Nasal cavity respiratory epithelium epithelial cell of viscerocranial mucosa (primary cell): ENCODE data around the gene MAPK8IP1. TPM values are rescaled to one million over a fixed set of nuclear protein-coding genes. Genes with fewer than 3 reads are reported as not detected.

Experiments
- total RNA-seq: library from RNA; depleted of rRNA; stranded (reverse); fragments of >200 nt; gene quantifications from 2 replicates; pipeline ENCODE4 v1.2.3, GENCODE V29; 2014

The MAPK8IP1 gene
- total RNA-seq, result 0.34 and 0.85 TPM in 2 replicates

DNA sequence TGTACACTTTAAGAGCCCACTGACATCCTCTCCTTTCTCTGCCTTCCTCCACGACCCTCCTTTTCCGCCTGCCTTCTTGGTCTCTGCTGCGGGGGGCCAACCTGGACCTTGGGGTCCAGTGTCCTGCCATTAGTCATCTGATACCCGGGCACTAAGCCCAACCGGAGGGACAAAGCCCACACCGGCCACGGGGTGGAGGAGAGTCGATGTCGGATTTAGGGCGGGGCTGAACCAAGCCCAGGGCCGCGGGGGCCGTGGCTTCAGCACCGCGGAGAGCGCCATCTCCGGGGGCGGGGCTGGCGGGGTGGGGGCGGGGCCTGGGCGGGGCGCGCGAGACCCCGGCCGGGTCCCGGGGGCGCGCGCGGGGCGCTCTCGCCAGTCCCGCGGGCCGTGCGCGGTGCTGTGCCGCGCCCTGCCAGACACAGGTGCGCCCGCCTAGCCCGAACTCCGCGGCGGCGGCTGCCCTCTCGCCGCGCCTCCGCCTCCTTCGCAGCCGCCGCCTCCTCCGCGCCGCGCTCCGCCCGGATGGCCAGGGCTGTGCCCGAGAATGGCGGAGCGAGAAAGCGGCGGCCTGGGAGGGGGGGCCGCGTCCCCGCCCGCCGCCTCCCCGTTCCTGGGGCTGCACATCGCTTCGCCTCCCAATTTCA, at the start of gene MAPK8IP1:
Gene MAPK8IP1, plus strand, starts transcription at position 378 of the 647 bp plus-strand sequence. Its CDS starts 170 bp downstream, at position 548.

DNA sequence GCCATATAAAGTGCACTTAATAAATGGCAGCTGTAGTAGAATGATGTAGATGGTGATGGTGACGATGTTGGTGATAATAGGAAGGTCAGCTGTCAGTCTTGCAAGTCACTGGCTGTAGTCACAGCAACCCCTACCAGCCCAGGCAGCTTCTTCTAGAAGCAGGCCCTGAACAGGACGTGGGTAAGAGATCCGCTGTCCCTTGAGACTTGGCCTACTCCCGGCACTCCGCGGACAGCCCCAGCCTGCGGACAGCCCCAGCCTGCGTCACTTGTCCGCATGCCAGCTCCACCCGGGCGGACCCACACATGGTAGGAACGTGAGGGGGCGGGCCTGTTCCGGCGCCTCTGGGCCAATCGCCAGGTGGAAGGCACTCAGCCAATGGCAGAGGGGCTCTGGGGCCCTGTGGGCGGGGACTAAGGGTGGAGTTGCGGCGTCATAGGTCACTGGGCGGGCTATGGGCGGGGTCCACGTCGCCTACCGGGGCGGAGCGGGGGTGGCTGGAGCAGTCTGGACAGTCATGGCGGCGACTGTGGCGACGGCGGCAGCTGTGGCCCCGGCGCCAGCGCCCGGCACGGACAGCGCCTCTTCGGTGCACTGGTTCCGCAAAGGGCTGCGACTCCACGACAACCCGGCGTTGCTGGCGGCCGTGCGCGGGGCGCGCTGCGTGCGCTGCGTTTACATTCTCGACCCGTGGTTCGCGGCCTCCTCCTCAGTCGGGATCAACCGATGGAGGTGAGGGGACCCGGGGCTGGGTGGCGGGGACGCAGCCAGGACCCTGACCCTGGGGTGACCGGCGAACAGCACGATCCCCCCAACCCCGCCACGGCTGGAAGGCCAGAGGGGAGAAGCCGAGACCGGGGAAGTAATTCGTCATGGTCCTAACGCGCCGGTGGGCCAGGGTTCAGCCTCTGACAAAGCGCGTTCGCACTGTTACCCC, 38.2 kb upstream of the MAPK8IP1 start, which contains the start of gene CRY2:
Gene CRY2, plus strand, starts transcription at position 502 of the 937 bp plus-strand sequence. Its CDS starts 16 bp downstream, at position 518.

DNA sequence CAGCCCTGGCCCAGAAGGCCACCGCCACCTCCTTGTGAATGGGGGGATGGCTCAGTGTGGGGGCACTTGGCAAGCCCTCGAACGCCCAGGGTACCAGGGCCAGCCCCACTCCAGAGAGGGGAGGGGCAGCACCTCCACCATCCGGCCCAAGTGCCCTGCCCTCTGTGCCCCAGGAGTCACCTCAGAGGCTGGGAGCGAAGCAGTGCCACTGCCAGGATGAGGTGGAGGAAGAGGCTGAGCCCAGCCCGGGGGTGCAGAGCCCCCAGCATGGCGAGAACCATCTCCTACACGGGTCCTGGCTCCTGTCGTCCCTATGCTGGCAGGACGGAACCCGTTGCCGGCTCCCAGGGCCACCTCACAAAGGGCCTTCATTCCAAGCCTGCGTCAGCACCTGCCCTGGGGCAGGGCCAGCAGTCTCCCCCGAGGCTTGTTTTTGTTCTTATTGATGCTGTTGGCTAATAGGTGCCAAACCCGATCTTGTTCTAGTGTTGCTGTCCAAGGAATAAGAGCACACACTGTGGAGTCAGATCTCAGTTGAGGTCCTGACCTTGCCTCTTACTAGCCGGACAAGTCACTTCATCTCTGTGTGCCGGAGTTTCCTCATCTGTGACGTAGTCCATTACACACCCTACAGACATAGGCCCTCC, 21.6 kb downstream of the MAPK8IP1 start, which contains the start of gene FREY1:
Gene FREY1, minus strand, starts transcription at position 307 of the 647 bp plus-strand sequence. Its CDS starts 26 bp downstream, at position 281.

DNA sequence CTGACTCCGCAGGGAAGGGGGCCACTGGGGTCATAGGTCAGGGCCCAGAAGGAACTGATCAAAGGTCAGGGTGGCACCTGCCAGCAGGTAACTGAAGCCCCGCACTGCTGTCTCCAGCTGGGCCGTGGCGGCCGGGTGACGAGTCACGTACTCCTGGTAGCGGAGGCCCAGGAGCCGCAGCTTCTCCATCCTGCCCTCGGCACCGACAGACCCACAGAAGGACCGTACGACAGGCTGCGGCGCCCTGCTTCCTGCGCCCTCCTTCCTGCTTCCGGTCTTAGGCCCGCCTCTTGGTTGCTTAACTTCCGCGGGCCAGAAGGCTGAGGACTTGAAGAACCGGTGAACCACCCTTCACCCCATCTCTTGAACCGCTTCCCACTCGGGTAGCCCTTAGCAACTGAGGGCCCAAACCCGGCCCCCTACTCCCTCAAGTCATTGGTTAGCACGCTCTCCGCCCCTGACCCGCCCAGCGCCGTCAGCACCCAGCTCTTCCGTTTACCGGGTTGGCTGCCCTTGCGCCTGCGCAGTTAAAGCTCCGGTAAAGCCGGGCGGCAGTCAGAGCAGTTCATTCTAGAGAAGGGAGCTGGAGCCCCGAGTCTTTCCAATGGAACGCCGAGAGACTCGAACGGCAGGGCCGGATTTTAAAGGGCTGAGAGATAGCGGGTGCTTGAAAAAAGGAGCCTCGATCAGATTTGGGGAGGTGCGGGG, 32.3 kb downstream of the MAPK8IP1 start, which contains the start of gene PEX16:
Gene PEX16, minus strand, starts transcription at position 255 of the 708 bp plus-strand sequence. Its CDS starts 66 bp downstream, at position 189.

DNA sequence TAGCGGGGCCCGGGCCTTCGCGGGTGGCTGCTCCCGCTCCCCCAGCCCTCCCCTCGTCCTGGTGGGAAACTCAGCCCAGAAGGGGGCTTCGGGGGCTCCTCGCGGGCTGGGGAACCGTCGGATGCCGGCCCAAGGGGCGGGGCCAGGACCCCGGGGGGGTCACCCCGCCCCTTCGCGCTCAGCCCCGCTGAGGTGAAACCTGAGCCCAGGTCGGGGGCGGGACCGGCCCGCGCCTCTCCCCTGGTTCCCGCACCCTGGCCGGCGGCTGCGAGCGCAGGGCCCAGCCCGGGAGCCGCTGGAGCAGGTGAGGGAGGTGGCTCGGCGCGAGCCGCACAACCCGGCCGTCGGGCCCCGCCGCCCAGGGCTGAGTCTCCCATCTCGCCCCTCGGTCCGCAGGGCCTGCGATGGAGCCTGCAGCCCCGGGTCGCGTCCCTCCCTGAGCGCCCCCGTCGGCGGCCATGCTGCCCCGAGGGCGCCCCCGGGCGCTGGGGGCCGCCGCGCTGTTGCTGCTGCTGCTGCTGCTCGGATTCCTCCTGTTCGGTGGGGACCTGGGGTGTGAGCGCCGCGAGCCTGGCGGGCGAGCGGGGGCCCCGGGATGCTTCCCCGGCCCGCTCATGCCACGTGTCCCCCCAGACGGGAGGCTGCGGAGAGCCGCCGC, 37.1 kb downstream of the MAPK8IP1 start, which contains the start of gene LARGE2:
Gene LARGE2, plus strand, starts transcription at position 232 of the 658 bp plus-strand sequence. Its CDS starts 227 bp downstream, at position 459.

Other genes starting within 250 kb of the MAPK8IP1 start
- 0.14 and 1.7 TPM in 2 replicates for gene CHST1, start 220.0 kb upstream of the MAPK8IP1 start, total RNA-seq
- 7.5 and 13.5 TPM in 2 replicates for gene SLC35C1, start 80.5 kb upstream of the MAPK8IP1 start, total RNA-seq
- 11.6 and 15.2 TPM in 2 replicates for gene CRY2, start 38.2 kb upstream of the MAPK8IP1 start, total RNA-seq
- gene FREY1, start 21.6 kb downstream of the MAPK8IP1 start, total RNA-seq, result 0.68 and 1.4 TPM in 2 replicates
- 27.6 and 61.2 TPM in 2 replicates for gene PEX16, start 32.2 kb downstream of the MAPK8IP1 start, total RNA-seq
- gene LARGE2, start 37.0 kb downstream of the MAPK8IP1 start, total RNA-seq, result 6.5 and 8.3 TPM in 2 replicates
- 5.5 and 15.2 TPM in 2 replicates for gene PHF21A, start 235.8 kb downstream of the MAPK8IP1 start, total RNA-seq